Bronchial epithelial cell (primary cell): ENCODE data around the gene SLAMF7. TPM values are rescaled to one million over a fixed set of nuclear protein-coding genes. Genes with fewer than 3 reads are reported as not detected.
A peak's percentile ranks its signal among the peaks of the same experiment; 100 is the strongest.
"Not testable (repeated sequence)": the region's sequence is repeated elsewhere in the genome, so short reads cannot be mapped to it uniquely, and the experiment has no call there.

Experiments used
- DNase-seq: peaks from one replicate; pipeline ENCODE4 v3.0.0-alpha.2; 2010; ENCODE audit warnings: low read depth
- FAIRE-seq: peaks from 2 replicates; lab custom pipeline; 2011; peaks lifted over from hg19 to GRCh38; lab: Jason Lieb, UNC
- H3K27me3 ChIP-seq: 2 replicates; pipeline ENCODE4 v1.5.1; 2011; ENCODE audit warnings: low read length; ENCODE audit not compliant: control insufficient read depth, insufficient read depth
- H3K36me3 ChIP-seq: 2 replicates; pipeline ENCODE4 v1.5.1; 2011; ENCODE audit warnings: low read length; ENCODE audit not compliant: control insufficient read depth, insufficient read depth
- H3K4me3 ChIP-seq: 2 replicates; pipeline ENCODE4 v1.5.1; 2011; ENCODE audit warnings: mild to moderate bottlenecking, low read depth, low read length, control low read depth
- CTCF ChIP-seq: IDR thresholded peaks from 2 replicates; pipeline ENCODE4 v1.5.1; 2011; ENCODE audit warnings: mild to moderate bottlenecking, moderate library complexity, low read length, control low read depth, inconsistent platforms; ENCODE audit not compliant: insufficient read depth, severe bottlenecking
- total RNA-seq: library from RNA; depleted of rRNA; stranded (reverse); fragments of >200 nt; gene quantifications from 2 replicates; pipeline ENCODE4 v1.2.1, GENCODE V29; 2014

SLAMF7 gene
- total RNA-seq, 1 donor from 2014 or later: 0.79 TPM

DNA sequence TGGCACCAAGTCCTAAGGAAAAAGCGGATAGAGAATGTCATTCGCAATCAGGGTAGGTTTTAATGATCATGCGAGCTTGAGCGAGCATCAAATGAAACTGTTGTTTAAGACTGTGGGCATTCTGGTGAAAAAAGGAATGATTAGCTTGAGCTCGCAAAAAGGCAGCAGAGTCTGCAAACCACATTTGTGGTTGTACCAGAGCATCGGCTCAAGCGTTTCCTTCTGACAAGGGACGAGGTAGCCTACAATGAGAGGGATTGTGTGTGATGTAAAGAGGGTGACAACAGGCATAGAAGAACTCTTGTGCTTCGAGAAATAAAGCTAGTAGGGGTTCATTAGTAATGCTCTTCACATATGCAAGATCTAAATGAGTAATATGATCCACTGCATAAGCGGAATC lies 16.3 kb upstream of the SLAMF7 start:
- H3K36me3 ChIP-seq: no peaks in the 10 kb centered on the region
- TF ChIP-seq CTCF: no peak
- no peak for FAIRE-seq
- DNase-seq: no peak
- no peak overlapping the region for H3K4me3 ChIP-seq
- no peaks in the 10 kb centered on the region for H3K27me3 ChIP-seq

- no peak overlapping the region for H3K4me3 ChIP-seq
- no peaks in the 10 kb centered on the region for H3K27me3 ChIP-seq
- FAIRE-seq: no peak
- no peaks in the 10 kb centered on the region for H3K36me3 ChIP-seq
- no peak for TF ChIP-seq CTCF
- DNase-seq: no peak
These were observed 15.7 kb upstream of the SLAMF7 start for GRCh38 chr1:160723332-160723731.

DNA sequence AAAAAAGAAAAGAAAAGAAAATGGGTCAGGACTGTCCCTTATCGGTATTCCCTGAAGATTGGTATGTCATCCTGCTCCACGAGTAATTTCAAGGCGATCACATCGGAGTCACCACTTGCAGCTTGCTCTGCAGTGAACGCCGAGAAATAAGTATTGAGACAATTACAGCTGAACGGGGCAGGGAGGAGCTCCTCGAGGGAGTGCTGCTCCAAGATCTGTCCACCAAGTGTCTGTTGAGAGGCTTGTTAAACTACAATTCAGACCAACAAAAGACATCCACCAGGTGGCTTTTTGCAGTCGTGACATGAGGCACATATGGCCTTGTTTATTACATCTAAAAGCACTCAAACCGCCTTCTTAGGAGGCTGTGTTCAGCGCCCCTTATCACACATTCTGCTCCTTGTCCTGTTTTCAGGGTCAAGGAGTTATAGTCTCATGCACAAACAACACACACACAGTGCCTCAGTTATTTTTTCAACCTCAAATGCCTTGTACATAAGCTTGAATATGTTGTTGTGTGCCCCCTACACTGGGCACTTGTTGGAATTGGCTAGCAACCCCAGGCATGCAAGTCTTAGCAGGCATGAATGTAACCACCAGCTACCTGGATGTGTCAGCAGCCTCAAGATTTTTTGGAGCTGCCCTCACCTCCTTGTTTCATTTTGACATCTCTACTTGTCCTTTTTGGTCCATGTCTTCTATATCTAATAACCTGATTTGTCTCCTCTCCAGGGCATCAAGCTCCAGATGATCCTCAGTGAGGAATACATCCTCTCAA lies 14.4 kb upstream of the SLAMF7 start:
- Histone ChIP-seq H3K27me3 (no peaks in the 10 kb centered on the region), H3K4me3 (no peak overlapping the region), H3K36me3 (no peaks in the 10 kb centered on the region)
- no peak for TF ChIP-seq CTCF
- peak; percentile 89 for FAIRE-seq
- DNase-seq: peak; percentile 61

DNA sequence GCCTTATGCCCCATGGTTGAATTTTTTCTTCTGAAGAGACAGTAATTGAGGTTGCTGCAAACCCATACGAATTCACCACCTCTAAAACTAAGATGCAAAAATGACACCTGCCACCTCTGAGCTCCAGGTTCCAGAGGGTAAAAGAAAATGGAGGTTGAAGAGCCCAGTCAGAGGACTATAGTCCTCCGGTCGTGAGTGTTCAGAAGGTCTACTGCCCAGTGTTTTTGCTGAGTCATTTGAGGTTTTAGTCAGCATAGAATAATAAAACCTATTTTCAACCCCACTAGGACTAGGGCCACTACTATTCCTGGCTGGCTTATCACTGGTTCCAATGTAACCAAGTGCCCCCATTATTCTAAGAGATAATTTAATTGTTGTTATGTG lies 12.9 kb upstream of the SLAMF7 start:
- Histone ChIP-seq H3K36me3 (no peaks in the 10 kb centered on the region), H3K4me3 (no peak overlapping the region), H3K27me3 (no peaks in the 10 kb centered on the region)
- no peak for FAIRE-seq
- TF ChIP-seq CTCF: no peak
- peak; percentile 43 for DNase-seq

DNA sequence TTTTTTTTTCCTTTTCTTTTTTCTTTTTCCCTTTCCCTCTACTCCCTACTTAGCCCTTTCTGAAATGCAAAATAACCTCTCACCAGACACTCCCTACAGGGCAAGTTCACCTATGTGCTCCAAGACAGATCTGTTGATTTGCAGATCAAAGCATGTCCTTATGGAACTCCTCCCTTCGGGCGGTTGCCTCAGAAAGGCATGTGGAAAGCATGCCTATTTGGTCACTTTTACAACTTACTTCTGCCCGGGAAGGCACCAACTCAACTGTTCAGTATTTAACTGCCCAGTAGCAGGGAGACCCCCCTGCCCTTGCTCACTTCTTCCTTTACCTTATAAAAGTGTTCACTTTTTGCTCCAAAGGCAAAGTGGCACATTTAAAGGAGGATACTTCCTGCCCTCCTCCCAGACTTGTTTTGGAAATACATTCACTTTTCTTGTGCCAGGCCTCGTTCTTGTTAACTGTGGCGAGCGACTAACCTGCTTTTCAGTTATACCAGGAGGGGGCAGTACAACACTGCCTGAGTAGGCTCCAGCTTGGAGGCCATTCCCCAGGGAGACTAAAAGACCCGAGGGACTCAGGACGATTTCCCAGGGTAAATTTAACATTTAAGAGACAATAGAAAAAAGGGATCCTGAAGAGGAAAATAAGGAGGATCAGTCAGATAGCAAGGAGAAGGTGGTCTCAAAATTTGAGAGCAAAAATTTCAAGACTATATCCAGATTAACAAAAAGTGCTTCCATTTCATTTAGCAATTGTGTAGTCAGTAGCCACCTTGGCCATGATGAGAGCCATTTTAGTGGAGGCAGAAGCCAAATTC lies 12.3 kb upstream of the SLAMF7 start:
- peak; percentile 36 for FAIRE-seq
- H3K27me3 ChIP-seq: no peaks in the 10 kb centered on the region
- peak; percentile 80 for DNase-seq
- H3K4me3 ChIP-seq: no peak overlapping the region
- no peaks in the 10 kb centered on the region for H3K36me3 ChIP-seq
- peak; percentile 75 for TF ChIP-seq CTCF

DNA sequence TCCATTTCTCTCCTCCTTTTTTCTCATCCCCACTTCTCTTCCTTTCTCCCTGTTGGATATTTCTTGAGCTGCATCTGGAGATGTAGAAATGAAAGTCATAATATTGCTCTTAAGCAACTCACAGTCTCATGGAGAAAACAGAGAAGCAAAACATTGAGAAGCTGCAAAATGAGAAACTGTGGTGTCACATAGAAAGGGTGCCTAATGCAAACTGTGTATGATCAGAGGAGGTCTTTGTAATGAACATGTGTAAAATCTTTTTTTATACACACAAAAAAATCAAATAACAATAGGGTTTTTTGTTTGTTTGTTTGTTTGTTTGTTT lies 11.8 kb upstream of the SLAMF7 start:
- no peak for TF ChIP-seq CTCF
- no peak overlapping the region for H3K4me3 ChIP-seq
- no peak for FAIRE-seq
- no peaks in the 10 kb centered on the region for H3K36me3 ChIP-seq
- DNase-seq: no peak
- no peaks in the 10 kb centered on the region for H3K27me3 ChIP-seq

GRCh38 chr1:160731564-160731963 lies 7.5 kb upstream of the SLAMF7 start:
- FAIRE-seq, H3K27me3 ChIP-seq, H3K36me3 ChIP-seq, DNase-seq, H3K4me3 ChIP-seq: not testable (repeated sequence)
